Neuronal stem cell (in vitro differentiated cells): ENCODE measurements around the gene RNU6-7. TPM values are rescaled to one million over a fixed set of nuclear protein-coding genes. Genes with fewer than 3 reads are reported as not detected.

ENCODE experiments used
- DNase-seq: peaks from one replicate; pipeline ENCODE4 v3.0.0-alpha.2; 2013; ENCODE audit warnings: low spot score
- H2AFZ ChIP-seq: one replicate; pipeline ENCODE4 v1.6.1; 2013; ENCODE audit warnings: mild to moderate bottlenecking, low read length, inconsistent platforms
- H2AK5ac ChIP-seq: 2 replicates; pipeline ENCODE4 v1.6.1; 2013; ENCODE audit warnings: low read depth, mild to moderate bottlenecking, inconsistent platforms, low read length, moderate library complexity, mixed read lengths
- H2BK120ac ChIP-seq: 2 replicates; pipeline ENCODE4 v1.6.1; 2013; ENCODE audit warnings: low read depth, mild to moderate bottlenecking, inconsistent platforms, low read length, moderate library complexity, mixed read lengths
- H2BK12ac ChIP-seq: one replicate; pipeline ENCODE4 v1.6.1; 2013; ENCODE audit warnings: low read length, inconsistent platforms
- H2BK15ac ChIP-seq: 2 replicates; pipeline ENCODE4 v1.6.1; 2013; ENCODE audit warnings: mild to moderate bottlenecking, low read length, inconsistent platforms, mixed read lengths
- H2BK5ac ChIP-seq: one replicate; pipeline ENCODE4 v1.6.1; 2013; ENCODE audit warnings: inconsistent platforms, mild to moderate bottlenecking, low read length, moderate library complexity
- H3K14ac ChIP-seq: one replicate; pipeline ENCODE4 v1.6.1; 2013; ENCODE audit warnings: low read length, inconsistent platforms
- H3K18ac ChIP-seq: 2 replicates; pipeline ENCODE4 v1.6.1; 2013; ENCODE audit warnings: low read length, inconsistent platforms
- H3K23ac ChIP-seq: 2 replicates; pipeline ENCODE4 v1.6.1; 2013; ENCODE audit warnings: low read depth, mild to moderate bottlenecking, mixed read lengths, low read length, inconsistent platforms; ENCODE audit not compliant: poor library complexity
- H3K27ac ChIP-seq: replicated peaks from 3 replicates; pipeline ENCODE4 v1.5.1; 2013; ENCODE audit warnings: low read length, inconsistent platforms
- H3K27me3 ChIP-seq, 3 experiments: 2 replicates each; pipeline ENCODE4 v1.6.1; 2013; ENCODE audit warnings: low read length in 3 of 3, mild to moderate bottlenecking in 2 of 3, inconsistent platforms in 1 of 3, low read depth in 1 of 3, mixed read lengths in 1 of 3, moderate library complexity in 1 of 3; ENCODE audit not compliant: control insufficient read depth in 3 of 3, insufficient read depth in 3 of 3
- H3K36me3 ChIP-seq, 2 donors: replicated peaks in 1 of 2; 2 replicates each; pipeline ENCODE4 v1.6.1; 2013; ENCODE audit warnings: low read length in 2 of 2; ENCODE audit not compliant: control insufficient read depth in 2 of 2, insufficient read depth in 2 of 2
- H3K4ac ChIP-seq: 2 replicates; pipeline ENCODE4 v1.6.1; 2013; ENCODE audit warnings: inconsistent platforms, mild to moderate bottlenecking, low read length, moderate library complexity
- H3K4me1 ChIP-seq, 2 donors: 1 replicate in 1 of 2; 2 replicates in 1 of 2; pipeline ENCODE4 v1.6.1; 2013; ENCODE audit warnings: low read length in 2 of 2, low read depth in 1 of 2; ENCODE audit not compliant: control insufficient read depth in 2 of 2, insufficient read depth in 1 of 2
- H3K4me2 ChIP-seq: one replicate; pipeline ENCODE4 v1.6.1; 2013; ENCODE audit warnings: mild to moderate bottlenecking, low read length, inconsistent platforms; ENCODE audit not compliant: insufficient read depth, poor library complexity, severe bottlenecking
- H3K4me3 ChIP-seq, 2 donors: 2 replicates each; pipeline ENCODE4 v1.5.1; 2013; ENCODE audit warnings: low read length in 2 of 2, mild to moderate bottlenecking in 2 of 2, inconsistent platforms in 1 of 2, moderate library complexity in 1 of 2
- H3K79me1 ChIP-seq: one replicate; pipeline ENCODE4 v1.6.1; 2013; ENCODE audit warnings: low read depth, mild to moderate bottlenecking, inconsistent platforms, low read length, moderate library complexity
- H3K9ac ChIP-seq: one replicate; pipeline ENCODE4 v1.6.1; 2013; ENCODE audit warnings: mild to moderate bottlenecking, low read depth, low read length, inconsistent platforms; ENCODE audit not compliant: poor library complexity
- H3K9me3 ChIP-seq, 2 donors: replicated peaks in 1 of 2; 2 replicates each; pipeline versions ENCODE3 to v1.6.1; 2013; ENCODE audit warnings: low read length in 2 of 2, mild to moderate bottlenecking in 2 of 2, inconsistent platforms in 1 of 2, low read depth in 1 of 2, mixed read lengths in 1 of 2, moderate library complexity in 1 of 2; ENCODE audit not compliant: control insufficient read depth in 2 of 2, insufficient read depth in 1 of 2
- H4K8ac ChIP-seq: one replicate; pipeline ENCODE4 v1.6.1; 2013; ENCODE audit warnings: low read depth, mild to moderate bottlenecking, inconsistent platforms, low read length, moderate library complexity
- H4K91ac ChIP-seq: one replicate; pipeline ENCODE4 v1.6.1; 2013; ENCODE audit warnings: low read length, low read depth, mild to moderate bottlenecking, inconsistent platforms; ENCODE audit not compliant: poor library complexity
- WGBS, 2 donors: extraction: QIAGEN DNeasy Blood & Tissue Kit; methylation state at CpG; one replicate each; pipeline ENCODE4 v1.1.7; 2013; ENCODE audit warnings: missing lambda C conversion rate in 2 of 2, mixed read lengths in 1 of 2; ENCODE audit not compliant: insufficient read length in 2 of 2, insufficient replicate concordance in 1 of 2; ENCODE audit errors: extremely low coverage in 2 of 2; 5-methylcytosine and 5-hydroxymethylcytosine counted together
- small RNA-seq: library from polyadenylated mRNA; stranded (forward); fragments of <200 nt; extraction: miRNeasy Mini kit (QIAGEN cat#:217004); gene quantifications from one replicate; pipeline ENCODE3, GENCODE V24; 2013; ENCODE audit not compliant: insufficient read depth

Gene RNU6-7

GRCh38 chr14:32251530-32251929, 49.7 kb downstream of the RNU6-7 start:
- Histone ChIP-seq H3K9me3 (no peaks in the 10 kb centered on the region), H3K18ac (no peak overlapping the region), H2AK5ac (no peak overlapping the region), H3K23ac (no peak overlapping the region), H3K4me3 (no peak overlapping the region), H3K9ac (no peak overlapping the region), H3K27me3 (peaks cover 0 to 12% (median 0%) of the 10 kb centered on the region in 3 experiments), H2BK15ac (no peak overlapping the region), H4K8ac (no peak overlapping the region), H2BK12ac (no peak overlapping the region), H3K79me1 (no peaks in the 10 kb centered on the region), H3K4me1 (peaks cover 1 to 7% of the 10 kb centered on the region in 2 donors), H3K27ac (no peak overlapping the region), H2AFZ (peak overlapping the region; percentile 81), H3K4ac (no peak overlapping the region), H3K36me3 (no peaks in the 10 kb centered on the region), H3K14ac (no peak overlapping the region), H2BK120ac (no peak overlapping the region), H2BK5ac (no peak overlapping the region), H4K91ac (no peak overlapping the region), H3K4me2 (no peak overlapping the region)
- DNase-seq, result no peak
- WGBS, 2 donors, result no CpG with 5 or more reads among the region's 4 CpGs

Small RNAs within 50 kb of the gene (small RNA-seq; reads per million reads assigned to genes)
- gene RNU6-7 (not detected), gene RNU6-8 (not detected)
